ENCODE results near the gene TPCN1. TPM values are rescaled to one million over a fixed set of nuclear protein-coding genes. Genes with fewer than 3 reads are reported as not detected.

The TPCN1 gene
- total RNA-seq, 2 experiments from 2014 or later: 13.7 to 16.1 TPM

- Mint-ChIP-seq H3K4me3 (peak overlapping the region; percentile 97), H3K9me3 (ENCODE audit: insufficient read depth) (no peaks in the 10 kb centered on the region), H3K36me3 (ENCODE audit: low read depth) (peaks cover 45% of the 10 kb centered on the region), H3K4me1 (ENCODE audit: low read depth) (peaks cover 35% of the 10 kb centered on the region), H3K27ac (peak overlapping the region; percentile 98), H3K27me3 (ENCODE audit: low read depth) (no peaks in the 10 kb centered on the region)
- ATAC-seq (peak; percentile 92), DNase-seq (peak; percentile 93)
- CTCF ChIA-PET: interaction anchor here (1.0 to 2.1 kb wide), 2 partner anchors 11 to 240 kb away, joined by 4 to 14 read pairs; no protein-coding TSS in a partner anchor
- POLR2A ChIA-PET: interaction anchor here (0.7 to 2.2 kb wide), 7 partner anchors 9 to 1057 kb away, joined by 3 to 12 read pairs (median 5); partner anchors contain the start of gene OAS2
Observed at GRCh38 chr12:113184900-113185179, 36.4 kb upstream of the TPCN1 start.

DNA sequence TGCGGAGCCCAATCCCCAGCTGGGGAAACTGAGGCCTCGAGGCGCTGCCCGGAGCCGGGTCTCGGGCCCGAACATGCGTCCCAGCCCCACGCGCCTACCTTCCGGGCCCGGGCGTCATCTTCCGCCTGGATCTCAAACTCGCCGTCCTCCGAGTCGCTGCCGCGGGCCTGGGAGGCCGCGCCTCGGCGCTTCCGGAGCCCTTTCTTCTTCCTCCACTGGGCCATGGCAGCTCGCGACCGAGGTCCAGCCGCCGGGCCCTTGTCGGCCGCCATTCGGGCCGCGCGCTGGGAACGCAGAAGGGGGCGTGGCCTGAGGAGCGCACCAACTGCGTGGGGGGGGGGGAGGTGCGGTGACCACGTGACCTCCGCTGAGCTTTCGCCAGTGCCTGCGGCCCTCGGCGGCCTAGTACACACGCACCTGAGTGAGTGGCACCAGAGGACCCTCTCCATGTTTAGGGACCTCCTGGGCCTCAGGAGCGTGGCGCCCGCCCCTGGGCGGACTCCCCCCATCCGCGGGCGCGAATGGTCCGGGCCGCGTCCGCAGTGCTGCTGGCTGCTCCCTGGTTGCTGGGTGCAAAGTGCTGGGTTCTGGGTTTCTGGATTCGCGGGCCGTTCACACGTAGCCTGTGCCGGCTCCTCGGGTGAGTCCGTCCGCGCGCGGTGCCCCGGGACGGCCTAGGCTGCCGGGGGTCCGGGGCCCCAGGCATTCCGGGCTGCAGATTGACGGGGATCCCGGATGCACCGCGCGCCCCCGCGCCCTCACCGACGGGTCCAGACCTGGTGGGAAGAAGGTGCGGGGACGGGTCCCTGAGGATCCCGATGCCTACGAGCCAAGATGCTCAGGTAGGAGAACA, 35.9 kb upstream of the TPCN1 start, which contains the start of the genes DDX54 and RITA1:
TSS of gene DDX54 (minus strand) at position 299 of the 853 bp plus-strand sequence. CDS start at position 272, 27 bp downstream.
TSS of gene RITA1 (plus strand) at position 542 of the 853 bp plus-strand sequence. CDS start 1,026 bp downstream, outside the sequence.
- H3K27ac Mint-ChIP-seq: peak within 1 kb of the TSS; percentile 98
- POLR2A ChIA-PET: interaction anchor here (0.6 to 2.2 kb wide), 9 partner anchors 9 to 1057 kb away, joined by 3 to 12 read pairs (median 5); partner anchors contain the start of gene OAS2

GRCh38 chr12:113186033-113186365, 35.3 kb upstream of the TPCN1 start:
- Mint-ChIP-seq H3K9me3 (ENCODE audit: insufficient read depth) (no peaks in the 10 kb centered on the region), H3K27me3 (ENCODE audit: low read depth) (no peaks in the 10 kb centered on the region), H3K27ac (peak overlapping the region; percentile 98), H3K36me3 (ENCODE audit: low read depth) (peaks cover 40% of the 10 kb centered on the region), H3K4me3 (peak overlapping the region; percentile 97), H3K4me1 (ENCODE audit: low read depth) (peaks cover 35% of the 10 kb centered on the region)
- DNase-seq (no peak), ATAC-seq (no peak)
- ChIA-PET POLR2A (interaction anchor here (0.6 to 2.2 kb wide), 9 partner anchors 9 to 279 kb away, joined by 3 to 12 read pairs (median 5); partner anchors contain the start of genes OAS1 and OAS2), CTCF (interaction anchor here (0.8 to 2.0 kb wide), 3 partner anchors 12 to 32 kb away, joined by 3 to 7 read pairs (median 5); no protein-coding TSS in a partner anchor)

More for the DNA sequence above, 35.9 kb upstream of the TPCN1 start, which contains the start of the genes DDX54 and RITA1:
- CTCF ChIA-PET: interaction anchor here (0.8 to 2.1 kb wide), 3 partner anchors 12 to 239 kb away, joined by 3 to 14 read pairs (median 4); no protein-coding TSS in a partner anchor
- no peaks in the 10 kb centered on the region for H3K9me3 Mint-ChIP-seq (ENCODE audit: insufficient read depth)
- DNase-seq (peak; percentile 84), ATAC-seq (peak; percentile 60)
- H3K36me3 Mint-ChIP-seq (ENCODE audit: low read depth): peaks cover 40% of the 10 kb centered on the region
- peak within 1 kb of the TSS; percentile 97 for H3K4me3 Mint-ChIP-seq
- H3K4me1 Mint-ChIP-seq (ENCODE audit: low read depth): peaks cover 35% of the 10 kb centered on the region
- no peaks in the 10 kb centered on the region for H3K27me3 Mint-ChIP-seq (ENCODE audit: low read depth)

GRCh38 chr12:113186666-113187325, 34.5 kb upstream of the TPCN1 start:
- H3K36me3 Mint-ChIP-seq (ENCODE audit: low read depth): peaks cover 39% of the 10 kb centered on the region
- no peaks in the 10 kb centered on the region for H3K9me3 Mint-ChIP-seq (ENCODE audit: insufficient read depth)
- no peak for DNase-seq
- peak overlapping the region; percentile 98 for H3K27ac Mint-ChIP-seq
- H3K4me3 Mint-ChIP-seq: peak overlapping the region; percentile 97
- no peak for ATAC-seq
- ChIA-PET POLR2A (interaction anchor here (1.3 to 2.2 kb wide), 4 partner anchors 18 to 280 kb away, joined by 3 to 10 read pairs (median 5); partner anchors contain the start of genes OAS1 and OAS2), CTCF (interaction anchor here (1.7 to 2.0 kb wide), 2 partner anchors 13 to 32 kb away, joined by 5 to 7 read pairs; no protein-coding TSS in a partner anchor)
- H3K4me1 Mint-ChIP-seq (ENCODE audit: low read depth): peaks cover 35% of the 10 kb centered on the region
- H3K27me3 Mint-ChIP-seq (ENCODE audit: low read depth): no peaks in the 10 kb centered on the region

GRCh38 chr12:113189361-113189760, 31.9 kb upstream of the TPCN1 start:
- ATAC-seq (no peak), DNase-seq (no peak)
- Mint-ChIP-seq H3K9me3 (ENCODE audit: insufficient read depth) (no peaks in the 10 kb centered on the region), H3K27me3 (ENCODE audit: low read depth) (no peaks in the 10 kb centered on the region), H3K4me3 (no peak overlapping the region), H3K4me1 (ENCODE audit: low read depth) (peaks cover 20% of the 10 kb centered on the region), H3K36me3 (ENCODE audit: low read depth) (peaks cover 41% of the 10 kb centered on the region), H3K27ac (no peak overlapping the region)
- CTCF ChIA-PET: no interaction called here
- POLR2A ChIA-PET: interaction anchor here (0.7 kb wide), 1 partner anchor 37 kb away, joined by 3 read pairs; no protein-coding TSS in a partner anchor

DNA sequence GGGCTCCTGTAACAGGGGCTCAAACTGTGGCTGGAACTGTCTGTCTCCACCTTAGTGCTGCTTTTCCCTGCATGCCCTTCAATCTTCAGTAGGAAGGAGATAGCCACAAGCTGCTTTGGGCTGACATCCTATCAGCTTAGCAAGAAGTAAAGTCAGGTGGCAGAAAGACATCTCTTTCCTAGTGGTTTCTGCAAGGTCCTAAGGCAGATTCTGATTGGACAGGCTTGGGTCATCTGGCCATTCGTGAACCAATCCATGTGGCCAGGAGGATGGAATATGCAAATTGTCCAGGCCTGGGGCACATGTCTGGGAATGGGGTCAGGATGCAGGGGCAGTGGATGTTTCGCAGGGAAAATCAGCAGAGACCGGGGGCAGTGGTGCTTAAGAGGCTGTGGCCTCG, 30.5 kb upstream of the TPCN1 start:
- ChIA-PET CTCF (no interaction called here), POLR2A (no interaction called here)
- no peak overlapping the region for H3K4me3 Mint-ChIP-seq
- no peak for DNase-seq
- H3K9me3 Mint-ChIP-seq (ENCODE audit: insufficient read depth): no peaks in the 10 kb centered on the region
- no peaks in the 10 kb centered on the region for H3K27me3 Mint-ChIP-seq (ENCODE audit: low read depth)
- peaks cover 20% of the 10 kb centered on the region for H3K4me1 Mint-ChIP-seq (ENCODE audit: low read depth)
- no peak for ATAC-seq
- H3K36me3 Mint-ChIP-seq (ENCODE audit: low read depth): peaks cover 41% of the 10 kb centered on the region
- no peak overlapping the region for H3K27ac Mint-ChIP-seq

- POLR2A ChIA-PET: no interaction called here
Observed at GRCh38 chr12:113191227-113191626, 30.0 kb upstream of the TPCN1 start.

GRCh38 chr12:113194971-113195391, 26.3 kb upstream of the TPCN1 start:
- peaks cover 9% of the 10 kb centered on the region for H3K4me1 Mint-ChIP-seq (ENCODE audit: low read depth)
- ChIA-PET POLR2A (interaction anchor here (1.8 kb wide), 1 partner anchor 10 kb away, joined by 5 read pairs; the partner anchor contains the start of genes DDX54 and RITA1), CTCF (interaction anchor here (1.1 to 1.3 kb wide), 4 partner anchors 13 to 230 kb away, joined by 3 to 6 read pairs (median 4); partner anchors contain the start of gene TPCN1)
- H3K36me3 Mint-ChIP-seq (ENCODE audit: low read depth): peaks cover 17% of the 10 kb centered on the region
- no peaks in the 10 kb centered on the region for H3K27me3 Mint-ChIP-seq (ENCODE audit: low read depth)
- H3K4me3 Mint-ChIP-seq: no peak overlapping the region
- H3K9me3 Mint-ChIP-seq (ENCODE audit: insufficient read depth): no peaks in the 10 kb centered on the region
- ATAC-seq: no peak
- no peak for DNase-seq
- no peak overlapping the region for H3K27ac Mint-ChIP-seq

More at GRCh38 chr12:113191227-113191626, 30.0 kb upstream of the TPCN1 start:
- peaks cover 38% of the 10 kb centered on the region for H3K36me3 Mint-ChIP-seq (ENCODE audit: low read depth)
- DNase-seq (no peak), ATAC-seq (no peak)
- no peak overlapping the region for H3K4me3 Mint-ChIP-seq
- CTCF ChIA-PET: no interaction called here
- H3K4me1 Mint-ChIP-seq (ENCODE audit: low read depth): peaks cover 17% of the 10 kb centered on the region
- H3K27ac Mint-ChIP-seq: no peak overlapping the region
- H3K9me3 Mint-ChIP-seq (ENCODE audit: insufficient read depth): no peaks in the 10 kb centered on the region
- H3K27me3 Mint-ChIP-seq (ENCODE audit: low read depth): no peaks in the 10 kb centered on the region

GRCh38 chr12:113195598-113195997, 25.7 kb upstream of the TPCN1 start:
- no peak overlapping the region for H3K4me3 Mint-ChIP-seq
- DNase-seq (no peak), ATAC-seq (no peak)
- ChIA-PET CTCF (interaction anchor here (1.1 to 1.3 kb wide), 3 partner anchors 12 to 229 kb away, joined by 4 to 6 read pairs (median 4); partner anchors contain the start of gene TPCN1), POLR2A (interaction anchor here (1.8 kb wide), 1 partner anchor 10 kb away, joined by 5 read pairs; the partner anchor contains the start of genes DDX54 and RITA1)
- H3K27me3 Mint-ChIP-seq (ENCODE audit: low read depth): no peaks in the 10 kb centered on the region
- no peaks in the 10 kb centered on the region for H3K9me3 Mint-ChIP-seq (ENCODE audit: insufficient read depth)
- peaks cover 7% of the 10 kb centered on the region for H3K4me1 Mint-ChIP-seq (ENCODE audit: low read depth)
- no peak overlapping the region for H3K27ac Mint-ChIP-seq
- H3K36me3 Mint-ChIP-seq (ENCODE audit: low read depth): peaks cover 15% of the 10 kb centered on the region

DNA sequence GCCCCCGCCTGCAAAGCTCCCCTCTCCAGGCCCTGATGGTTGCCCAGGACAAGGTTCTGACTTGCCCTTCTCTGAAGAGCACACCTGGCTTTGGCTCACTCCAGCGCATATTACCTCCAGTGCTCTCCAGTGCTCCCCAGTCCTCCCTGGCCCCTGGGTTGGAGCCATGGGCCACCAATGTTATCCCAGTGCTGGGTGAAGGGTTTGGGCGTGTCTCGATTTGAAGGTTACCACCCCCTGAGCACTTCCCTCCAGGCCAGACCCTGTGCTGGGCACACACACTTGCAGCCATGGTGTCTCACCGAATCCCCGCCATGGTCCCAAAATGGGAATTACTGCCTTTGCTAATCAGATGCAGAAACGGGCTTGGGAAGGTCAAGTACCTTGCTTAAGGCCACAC, 24.7 kb upstream of the TPCN1 start:
- Mint-ChIP-seq H3K9me3 (ENCODE audit: insufficient read depth) (no peaks in the 10 kb centered on the region), H3K27me3 (ENCODE audit: low read depth) (no peaks in the 10 kb centered on the region), H3K4me1 (ENCODE audit: low read depth) (peaks cover 8% of the 10 kb centered on the region), H3K27ac (no peak overlapping the region), H3K36me3 (ENCODE audit: low read depth) (peaks cover 11% of the 10 kb centered on the region), H3K4me3 (no peak overlapping the region)
- DNase-seq (no peak), ATAC-seq (no peak)
- POLR2A ChIA-PET: interaction anchor here (1.2 kb wide), 1 partner anchor 12 kb away, joined by 3 read pairs; no protein-coding TSS in a partner anchor
- CTCF ChIA-PET: interaction anchor here (0.9 to 4.2 kb wide), 3 partner anchors 11 to 229 kb away, joined by 3 to 15 read pairs (median 4); no protein-coding TSS in a partner anchor

DNA sequence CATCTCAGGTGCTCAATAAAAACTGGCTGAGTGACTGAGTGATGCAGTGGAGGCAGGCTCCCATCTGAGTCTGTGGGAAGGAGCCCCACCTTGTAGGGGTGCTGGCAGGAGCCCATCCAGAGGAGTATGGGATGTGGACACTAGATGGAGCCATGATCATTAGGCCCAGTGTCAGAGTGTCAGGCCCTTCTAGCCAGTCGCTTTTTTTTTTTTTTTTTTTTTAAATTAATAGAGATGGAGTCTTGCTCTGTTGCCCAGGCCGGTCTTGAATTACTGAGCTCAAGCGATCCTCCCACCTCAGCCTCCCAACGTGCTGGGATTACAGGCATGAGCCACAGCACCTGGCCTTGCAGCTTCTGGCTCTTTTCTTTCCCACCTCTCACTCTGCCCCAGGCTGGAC, 24.3 kb upstream of the TPCN1 start:
- ATAC-seq: peak; percentile 97

More for the DNA sequence above, 24.3 kb upstream of the TPCN1 start:
- ChIA-PET POLR2A (interaction anchor here (1.2 kb wide), 1 partner anchor 11 kb away, joined by 3 read pairs; no protein-coding TSS in a partner anchor), CTCF (interaction anchor here (0.6 to 4.2 kb wide), 5 partner anchors 10 to 271 kb away, joined by 3 to 15 read pairs (median 4); no protein-coding TSS in a partner anchor)
- Mint-ChIP-seq H3K4me1 (ENCODE audit: low read depth) (peaks cover 10% of the 10 kb centered on the region), H3K36me3 (ENCODE audit: low read depth) (peaks cover 9% of the 10 kb centered on the region), H3K9me3 (ENCODE audit: insufficient read depth) (no peaks in the 10 kb centered on the region), H3K27me3 (ENCODE audit: low read depth) (no peaks in the 10 kb centered on the region), H3K27ac (no peak overlapping the region), H3K4me3 (no peak overlapping the region)
- peak; percentile 79 for DNase-seq
